Limb (tissue), 2 donors: ENCODE measurements around the gene RNF207.

Source experiments
- DNase-seq, 2 donors: peaks; one replicate each; pipeline ENCODE4 v3.0.0-alpha.2; 2016; ENCODE audit errors: extremely low spot score in 2 of 2

The RNF207 gene

DNA sequence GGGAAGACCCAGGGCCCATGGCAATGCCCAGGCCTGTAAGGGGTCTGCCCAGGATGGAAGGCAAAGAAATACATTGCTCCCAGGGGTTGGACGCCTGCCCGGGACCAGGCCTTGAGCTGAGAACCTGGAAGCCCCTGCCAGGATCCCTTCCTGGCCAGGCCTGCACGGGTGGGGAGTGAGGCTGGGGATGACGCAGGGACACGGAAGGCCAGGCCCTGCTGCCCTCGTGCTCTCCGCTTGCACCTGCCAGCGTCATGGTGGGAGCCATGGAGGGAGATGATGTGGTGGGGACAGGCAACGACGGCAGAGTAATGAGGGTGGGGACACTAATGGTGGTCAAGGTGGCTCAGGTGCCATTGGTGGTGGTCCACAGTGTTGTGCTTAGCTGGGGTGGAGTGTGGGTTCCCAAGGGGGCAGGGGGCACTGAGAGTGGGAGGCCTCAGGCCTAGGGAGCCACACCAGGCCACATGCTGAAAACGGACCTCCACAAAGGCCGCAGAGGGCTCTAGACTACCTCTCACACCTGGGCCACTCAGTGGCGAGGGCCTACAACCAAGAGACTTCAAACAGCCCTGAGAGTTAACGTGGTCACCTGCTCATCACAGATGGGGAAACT lies 42.4 kb downstream of the RNF207 start:
- DNase-seq: no peak

DNA sequence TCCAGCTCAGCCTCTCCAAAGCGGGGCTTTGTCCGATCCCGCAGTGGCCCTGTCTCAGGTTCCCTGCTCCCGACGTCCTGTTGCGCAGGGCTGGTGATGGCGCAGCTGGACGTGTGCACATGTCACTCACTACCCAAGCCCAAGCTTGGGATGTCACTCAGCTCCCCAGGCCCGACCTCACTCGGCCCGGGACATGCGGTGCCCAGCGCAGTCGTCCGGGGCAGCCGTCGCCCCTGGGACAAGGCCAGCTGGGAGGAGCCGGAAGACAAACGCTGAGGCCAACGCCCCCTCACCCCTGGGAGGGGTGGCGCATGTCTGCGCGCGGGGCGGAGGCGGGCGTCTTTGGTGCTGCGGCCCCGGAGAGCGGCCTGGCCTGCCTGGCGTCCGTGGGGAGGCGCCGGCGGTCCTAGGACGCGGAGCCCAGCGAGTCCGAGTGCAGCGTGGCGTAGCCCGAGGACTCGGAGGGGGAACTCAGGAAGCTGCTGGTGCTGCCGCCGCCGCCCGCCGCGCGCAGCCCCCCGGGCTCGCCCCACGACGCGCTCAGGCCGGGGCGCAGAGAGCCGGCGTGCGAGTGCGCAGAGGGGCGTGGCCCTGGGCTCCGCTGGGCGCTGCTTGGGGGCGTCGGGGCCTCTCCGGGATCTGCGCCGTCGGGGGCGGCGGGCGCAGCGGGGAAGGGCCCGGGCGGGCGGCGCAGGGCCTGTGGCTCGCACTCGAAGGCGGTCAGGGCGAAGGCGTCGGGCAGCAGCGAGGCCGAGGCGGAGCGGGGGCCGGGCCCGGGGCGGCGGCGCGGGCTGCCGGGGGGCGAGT lies 43.2 kb downstream of the RNF207 start:
- peak in 1 of 2 donors; percentile 56 for DNase-seq

DNA sequence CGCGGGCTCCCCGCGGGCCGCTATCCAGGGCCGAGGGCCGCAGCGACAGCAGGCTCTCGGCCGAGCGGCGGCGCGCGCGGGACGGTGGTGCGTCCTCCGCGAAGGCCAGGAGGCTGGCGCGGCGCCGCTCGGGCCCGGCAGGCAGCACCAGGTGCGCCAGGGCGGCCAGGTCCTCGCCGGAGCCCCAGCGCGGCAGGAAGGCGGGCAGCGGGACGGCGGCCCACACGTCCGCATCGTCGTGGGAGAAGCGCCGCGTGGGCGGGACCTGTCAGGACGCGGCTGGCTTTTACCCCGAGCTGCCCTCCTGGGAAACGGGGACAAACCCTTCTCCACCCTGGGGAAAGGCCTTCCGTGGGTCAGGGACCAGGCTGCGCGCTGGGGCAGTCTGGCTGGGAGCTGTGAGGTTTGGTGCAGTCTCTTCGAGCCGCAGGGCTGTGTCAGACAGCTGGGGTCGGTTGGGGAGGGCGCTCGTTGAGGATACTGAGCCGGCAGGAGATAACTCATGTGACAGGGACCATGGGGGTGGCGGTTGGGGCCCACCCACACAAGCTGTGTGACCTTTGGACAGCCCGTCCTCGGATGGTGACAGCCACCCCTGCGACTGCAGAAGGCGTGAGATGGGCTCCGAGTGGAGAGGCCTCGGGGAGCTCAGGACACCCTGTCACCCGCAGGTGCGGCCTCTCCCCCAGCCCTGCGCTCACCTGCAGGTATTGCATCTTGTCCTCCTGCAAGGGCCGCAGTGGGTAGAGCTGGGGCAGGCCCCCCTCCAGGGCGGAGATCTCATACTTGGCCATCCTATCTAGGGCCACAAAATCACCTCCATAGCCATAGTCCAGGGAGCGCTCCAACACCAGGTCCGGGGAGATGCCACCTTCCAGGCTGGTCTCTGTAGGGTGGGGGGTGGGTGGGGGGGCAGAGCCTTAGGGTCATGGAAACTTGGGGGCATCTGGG lies 44.1 kb downstream of the RNF207 start:
- DNase-seq: no peak

DNA sequence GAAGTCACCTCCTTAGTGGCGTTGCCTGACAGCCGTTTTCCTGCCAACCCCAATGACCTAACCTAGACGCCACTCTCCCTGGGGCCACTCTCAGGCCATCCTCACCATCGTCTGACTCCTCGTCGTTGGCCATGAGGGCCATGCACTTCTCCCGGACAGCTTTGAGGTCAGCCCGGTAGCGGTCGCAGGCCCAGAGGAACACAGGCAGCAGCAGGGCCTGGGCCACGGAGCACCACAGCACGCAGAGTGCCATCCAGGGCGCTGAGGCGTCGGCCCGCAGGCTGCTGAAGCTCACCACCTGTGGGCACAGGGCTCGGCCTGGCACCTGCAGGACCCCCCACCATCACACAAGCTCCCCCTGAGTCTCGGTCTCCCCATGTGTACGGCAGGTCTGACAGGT lies 45.3 kb downstream of the RNF207 start:
- DNase-seq: no peak

DNA sequence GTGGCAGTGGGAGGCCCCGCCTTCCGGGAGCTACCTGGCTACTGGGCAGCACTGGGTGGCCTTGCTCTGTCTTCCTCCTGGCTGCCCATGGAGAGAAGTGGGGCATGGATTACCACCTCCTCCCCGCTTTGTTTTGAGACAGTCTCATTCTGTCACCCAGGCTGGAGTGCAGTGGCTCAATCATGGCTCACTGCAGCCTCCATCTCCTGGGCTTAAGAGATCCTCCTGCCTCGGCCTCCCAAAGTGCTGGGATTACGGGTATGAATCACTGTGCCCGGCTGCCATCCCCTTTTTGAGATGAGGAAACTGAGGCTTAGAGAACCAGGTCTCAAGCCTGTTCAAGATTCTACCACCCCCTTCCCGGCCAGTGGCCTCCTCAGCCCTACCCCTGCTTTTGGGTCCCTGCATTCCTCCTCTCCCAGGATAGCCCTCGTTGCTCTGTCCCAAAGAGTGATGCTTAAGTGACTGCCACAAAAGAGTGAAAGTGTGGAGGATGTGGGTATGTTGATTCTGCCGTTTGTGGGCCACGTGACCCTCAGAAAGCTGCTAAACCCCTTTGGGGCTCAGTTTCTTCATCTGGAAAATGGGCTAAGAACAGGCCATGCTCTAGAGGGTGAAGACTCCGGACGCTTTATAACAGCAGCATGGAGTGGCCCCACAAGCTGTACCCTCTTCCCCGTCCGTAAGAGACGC lies 45.9 kb downstream of the RNF207 start:
- no peak for DNase-seq

DNA sequence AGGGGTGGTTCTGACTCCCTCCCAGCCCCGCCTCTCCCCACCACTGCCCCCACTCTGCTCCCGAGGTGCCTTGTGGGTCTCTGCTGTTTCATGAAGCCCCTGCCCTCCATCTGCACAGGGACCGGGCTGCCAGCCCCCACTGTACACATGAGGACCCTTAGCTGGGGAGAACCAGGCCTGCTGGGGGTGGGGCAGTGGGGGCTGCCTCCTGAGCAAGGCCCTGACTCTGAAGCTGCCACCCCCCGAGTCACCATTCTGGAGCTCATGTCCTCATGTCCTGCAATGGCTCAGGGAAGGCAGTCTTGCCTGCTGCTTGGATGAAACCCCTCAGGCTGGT lies 46.4 kb downstream of the RNF207 start:
- no peak for DNase-seq

DNA sequence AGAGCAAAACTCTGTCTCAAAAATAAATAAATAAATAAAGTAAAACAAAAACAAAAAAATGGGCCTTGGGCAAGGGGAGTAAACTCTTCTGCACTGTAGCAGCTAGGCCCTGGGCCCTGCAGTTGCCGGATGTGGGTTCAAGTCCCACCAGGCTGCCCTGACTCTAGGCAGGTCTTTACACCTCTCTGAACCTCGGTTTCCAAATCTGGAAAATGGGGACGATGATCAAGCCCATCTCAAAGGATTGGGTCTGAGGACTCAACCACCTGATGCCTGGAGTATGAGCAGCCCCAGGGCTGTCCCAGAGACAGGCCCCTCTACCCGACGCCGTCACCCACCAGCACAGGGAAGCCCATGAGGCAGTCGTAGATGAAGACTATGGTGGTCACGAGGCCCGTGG lies 47.5 kb downstream of the RNF207 start:
- DNase-seq: no peak

DNA sequence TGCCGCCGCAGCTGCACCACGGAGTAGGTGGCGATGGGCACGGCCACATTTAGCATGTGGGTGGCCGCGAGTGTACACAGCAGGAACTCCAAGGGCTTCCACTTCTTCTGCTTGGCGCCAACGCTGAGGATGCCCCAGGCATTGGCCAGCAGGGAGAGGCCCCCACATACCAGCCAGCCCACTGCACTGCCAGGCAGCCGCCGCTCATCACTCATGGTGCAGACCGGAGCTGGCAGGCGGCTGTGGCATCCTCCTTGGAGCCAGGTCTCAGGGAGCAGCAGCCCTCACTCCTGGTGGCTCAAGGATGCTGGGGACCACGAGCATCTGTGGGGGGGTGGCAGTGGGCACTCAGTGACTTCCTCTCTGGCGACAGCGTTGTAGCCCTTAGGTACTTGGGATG lies 48.8 kb downstream of the RNF207 start:
- no peak for DNase-seq

DNA sequence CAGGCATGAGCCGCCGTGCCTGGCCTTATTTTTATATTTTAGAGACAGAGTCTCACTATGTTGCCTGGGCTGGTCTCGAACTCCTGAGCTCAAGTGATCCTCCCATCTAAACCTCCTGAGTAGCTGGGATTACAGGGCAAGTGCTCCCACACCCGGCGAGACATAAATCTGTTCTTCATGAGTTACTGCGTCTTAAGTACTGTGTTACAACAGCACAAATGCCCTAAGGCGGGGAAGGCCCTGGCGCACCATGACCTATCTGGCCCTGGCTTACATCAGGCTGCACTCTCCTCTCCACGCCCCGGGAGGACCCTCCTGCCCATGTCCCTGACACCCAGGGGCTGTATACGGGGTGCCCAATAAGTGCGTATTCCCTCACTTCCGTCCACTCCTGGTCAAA lies 50.7 kb downstream of the RNF207 start:
- DNase-seq: no peak

DNA sequence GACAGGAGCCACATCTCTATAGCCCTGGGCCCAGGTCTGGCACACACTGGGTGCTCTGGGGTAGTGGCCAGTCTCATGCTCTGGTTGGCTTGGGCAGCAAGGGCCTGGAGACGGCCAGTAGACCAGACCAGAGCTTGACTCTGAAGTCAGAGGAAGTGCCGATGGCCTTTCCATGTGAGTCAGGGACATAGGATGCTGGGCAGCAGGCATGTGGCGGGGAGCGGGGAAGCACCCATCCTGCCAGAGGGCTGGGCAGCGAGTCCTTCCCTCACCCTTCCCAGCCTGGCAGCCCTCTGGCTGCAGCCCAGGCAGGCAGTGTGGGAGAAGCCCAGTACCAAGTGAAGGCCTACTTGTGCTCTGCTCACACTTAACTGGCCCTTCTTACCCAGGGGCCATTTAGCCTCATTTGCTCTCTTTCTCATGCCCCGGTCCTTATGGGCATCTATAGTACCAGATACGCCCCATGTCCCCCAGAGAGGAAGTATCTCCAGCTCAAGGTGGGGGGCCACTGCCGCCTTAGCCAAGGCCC lies 51.7 kb downstream of the RNF207 start:
- DNase-seq: no peak

DNA sequence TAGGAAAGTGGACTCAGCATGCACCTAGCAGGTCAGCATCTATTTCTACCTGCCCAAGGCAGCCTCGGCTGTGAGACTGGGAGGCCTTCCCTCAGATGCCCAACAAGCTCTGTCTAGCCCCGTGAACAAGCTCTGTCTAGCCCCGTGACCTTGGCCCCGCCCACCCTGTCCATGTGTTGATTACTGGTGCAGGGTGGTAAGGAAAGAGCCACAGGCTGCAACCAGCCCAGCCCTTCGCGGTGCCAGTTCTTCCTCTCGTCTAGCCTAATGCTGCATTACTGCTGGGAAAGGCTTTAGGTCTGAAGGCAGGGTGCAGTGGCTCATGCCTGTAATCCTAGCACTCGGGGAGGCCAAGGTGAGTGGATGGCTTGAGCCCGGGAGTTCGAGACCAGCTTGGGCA lies 52.8 kb downstream of the RNF207 start:
- DNase-seq: no peak

DNA sequence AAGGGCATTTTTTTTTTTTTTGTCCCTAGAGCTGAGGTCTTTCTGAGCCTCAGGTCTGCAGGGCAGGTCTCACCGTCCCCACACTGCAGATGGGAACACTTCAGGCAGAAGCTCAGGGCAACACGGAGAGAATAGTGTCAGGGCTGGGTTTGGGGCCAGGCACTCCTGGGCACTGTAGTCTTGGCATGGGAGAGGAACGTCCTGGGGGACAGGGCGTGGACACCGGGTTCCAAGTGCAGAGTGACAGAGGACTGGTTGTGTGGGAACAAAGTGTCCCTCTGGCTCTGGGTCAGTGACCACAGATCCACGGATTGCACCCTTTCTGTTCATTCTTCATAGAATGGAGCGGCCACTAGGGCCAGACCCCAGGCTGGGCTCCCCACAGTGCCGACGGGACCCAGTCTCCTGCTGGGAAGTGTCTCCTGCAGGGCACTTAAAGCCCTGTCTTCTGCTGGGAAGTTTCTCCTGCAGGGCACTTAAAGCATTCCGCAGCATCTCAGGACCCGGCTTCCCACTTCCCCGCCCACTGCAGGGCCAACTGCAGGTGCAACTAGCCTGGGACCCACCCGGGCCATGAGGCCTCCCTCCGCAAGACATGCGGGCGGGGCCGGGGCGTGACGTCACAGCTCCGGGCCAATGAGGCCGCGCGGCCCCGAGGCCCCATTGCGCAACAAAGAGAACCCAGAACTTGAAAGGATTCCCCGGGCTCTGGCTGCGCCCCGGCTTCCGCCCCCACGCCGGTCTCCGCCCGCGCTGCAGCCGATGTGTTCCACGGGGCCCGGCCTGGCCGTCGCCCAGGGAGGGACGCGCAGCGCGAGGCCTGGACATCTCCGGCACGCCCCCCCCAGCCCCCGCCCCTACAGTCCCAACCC lies 53.8 kb downstream of the RNF207 start:
- peak; percentile 66 to 84 for DNase-seq

DNA sequence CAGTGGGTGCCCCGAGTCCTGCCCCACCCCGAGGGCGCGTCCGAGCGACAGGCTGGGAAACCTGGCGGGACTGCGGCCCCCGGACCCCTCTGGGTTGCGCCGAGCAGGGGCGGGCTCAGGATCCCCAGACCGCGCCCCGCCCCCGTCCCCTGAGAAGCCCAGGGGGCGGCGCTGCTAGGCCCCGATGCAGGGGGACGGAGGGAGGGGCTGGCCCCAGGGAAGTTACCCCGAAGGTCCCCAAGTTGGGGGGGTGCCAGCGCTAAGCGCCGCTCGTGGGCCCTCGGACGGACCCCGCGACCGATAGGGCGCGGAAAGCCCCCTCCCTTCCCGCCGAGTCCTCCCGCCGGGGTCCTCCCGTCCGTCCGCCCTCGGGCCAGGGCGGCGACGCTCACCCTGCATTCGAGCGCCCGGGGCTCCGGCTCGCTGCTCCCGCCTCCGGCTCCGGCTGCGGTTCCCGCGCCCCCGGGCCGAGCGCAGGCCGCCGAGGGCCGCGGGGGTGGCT lies 54.6 kb downstream of the RNF207 start:
- no peak for DNase-seq

DNA sequence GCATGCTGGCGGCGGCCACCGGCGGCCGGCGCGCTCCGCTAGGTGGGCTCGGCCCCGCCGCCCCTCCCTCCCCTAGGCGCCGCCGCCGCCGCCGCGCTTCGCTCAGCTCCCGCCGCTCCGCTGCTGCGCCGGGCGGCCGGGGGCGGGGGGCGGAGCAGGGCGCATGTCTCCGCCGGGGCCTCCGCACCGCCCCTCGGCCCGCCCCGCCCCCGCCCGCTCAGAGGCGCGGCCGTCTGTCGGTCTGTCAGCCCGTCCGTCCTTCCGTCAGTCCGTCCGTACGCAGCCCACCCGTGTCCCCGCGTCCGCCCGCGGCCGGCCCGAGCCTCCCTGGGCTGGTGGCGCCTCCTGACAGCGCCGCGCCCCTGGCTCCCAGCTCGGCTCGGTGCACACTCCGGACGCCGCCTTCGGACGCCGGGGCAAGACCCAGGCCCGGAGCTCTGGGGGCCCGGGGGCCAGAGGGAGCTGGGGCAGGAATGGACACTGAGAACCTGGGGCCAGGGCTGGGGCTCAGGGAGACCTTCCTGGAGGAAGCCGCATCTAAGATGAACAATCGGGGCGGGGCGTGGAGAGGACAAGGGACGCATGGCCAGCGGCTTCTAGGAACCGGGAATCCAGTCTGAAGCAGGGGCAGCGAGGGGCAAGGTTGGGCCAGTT lies 55.2 kb downstream of the RNF207 start, which contains the start of gene GPR153:
TSS of gene GPR153 (minus strand) at position 138 of the 654 bp plus-strand sequence. CDS start 6,193 bp downstream, outside the sequence.
- peak in 1 of 2 donors; percentile 69 for DNase-seq

DNA sequence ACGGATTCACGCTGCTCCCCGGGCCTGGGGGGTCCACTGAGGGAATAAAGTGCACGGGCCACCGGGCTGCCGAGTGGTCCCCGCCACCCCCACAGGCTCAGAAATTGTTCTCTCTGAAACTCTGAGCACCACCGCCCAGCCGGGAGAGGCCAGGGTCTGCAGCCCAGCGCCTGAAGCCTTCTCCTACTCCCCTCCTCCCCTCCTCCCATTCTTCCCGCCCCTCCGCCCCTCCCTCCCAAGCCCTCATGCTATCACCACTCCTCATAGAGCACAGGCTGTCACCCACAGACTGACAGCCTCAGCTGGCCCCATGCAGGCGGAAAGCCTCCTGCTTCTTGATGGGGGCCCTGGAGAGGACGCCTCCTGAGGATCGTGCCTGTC lies 55.7 kb downstream of the RNF207 start:
- peak; percentile 52 to 71 for DNase-seq

DNA sequence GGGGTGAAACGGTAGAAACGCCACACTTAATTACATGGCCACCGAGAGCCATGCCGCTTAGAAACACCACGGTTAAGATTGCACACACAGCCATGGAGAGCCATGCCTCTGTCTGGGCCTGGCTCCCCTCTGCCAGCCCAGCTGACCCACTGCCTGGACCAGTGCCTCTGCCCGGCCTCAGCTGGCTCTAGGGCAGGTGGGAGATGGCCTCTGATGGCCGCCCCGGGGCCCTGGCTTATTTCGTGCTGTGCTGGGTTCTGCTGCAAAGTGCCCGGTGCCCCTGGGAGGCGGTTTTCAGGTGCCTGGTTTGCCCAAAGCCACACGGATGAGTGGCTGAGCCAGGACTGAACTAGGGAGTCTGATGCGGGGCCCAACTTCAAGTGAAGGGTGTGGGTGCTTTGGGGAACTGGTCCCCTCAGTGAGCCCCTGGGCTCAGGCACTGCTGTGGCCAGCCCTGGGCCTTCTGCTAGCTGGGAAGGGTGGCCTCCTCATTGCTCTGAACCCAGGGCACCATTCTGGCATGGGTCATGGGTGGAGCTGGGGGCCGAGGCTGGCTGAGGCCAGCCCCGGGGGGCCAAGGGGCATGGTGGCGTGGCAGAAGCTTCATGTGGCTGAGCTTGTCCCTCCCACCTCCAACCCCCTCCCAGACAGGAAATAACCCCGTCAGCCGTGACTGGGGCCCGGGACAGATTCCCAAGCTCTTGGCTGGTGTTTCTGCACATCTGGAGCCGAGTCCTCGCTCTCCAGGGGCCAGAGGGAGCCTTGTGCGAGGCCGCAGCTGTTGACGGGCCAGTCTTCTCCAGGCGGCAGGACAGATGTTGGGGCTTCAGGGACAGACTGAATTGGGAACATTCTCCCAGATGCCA lies 56.9 kb downstream of the RNF207 start:
- DNase-seq: peak; percentile 79 to 80

DNA sequence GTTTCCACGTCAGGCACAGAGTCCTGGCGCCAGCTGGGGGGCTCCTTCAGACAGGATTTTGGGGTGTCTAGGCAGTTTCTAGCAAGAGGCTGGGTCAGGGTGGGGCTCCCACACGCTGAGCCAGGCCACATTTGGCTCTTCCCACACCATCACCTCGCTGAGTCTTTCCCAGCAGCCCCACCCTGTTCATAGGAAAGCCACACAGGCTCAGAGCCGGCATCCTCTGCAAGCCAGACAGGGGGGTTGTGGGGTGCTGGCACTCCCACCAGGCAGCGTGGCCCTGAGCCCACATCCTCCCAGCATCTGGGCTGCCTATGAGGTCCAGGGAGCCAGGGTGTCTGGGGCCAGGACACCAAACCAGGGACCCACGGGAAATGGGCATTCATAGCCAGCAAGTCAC lies 57.8 kb downstream of the RNF207 start:
- DNase-seq: no peak

DNA sequence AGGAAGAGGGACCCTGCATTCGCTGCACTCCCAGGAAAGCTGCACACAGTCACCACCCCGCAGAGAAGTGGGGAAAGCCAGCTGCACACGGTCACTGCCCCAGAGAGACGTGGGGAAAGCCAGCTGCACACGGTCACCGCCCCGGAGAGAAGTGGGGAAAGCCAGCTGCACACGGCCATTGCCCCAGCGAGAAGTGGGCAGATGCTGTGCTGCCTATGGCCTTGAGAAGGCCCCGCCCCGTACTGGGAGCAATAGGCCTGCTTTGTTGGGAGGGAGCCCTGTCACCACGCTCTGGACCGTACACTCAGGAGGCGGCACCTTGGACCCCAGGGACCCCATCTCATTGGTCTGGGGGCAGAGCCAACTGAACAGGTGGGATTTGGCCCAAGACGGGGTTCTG lies 59.2 kb downstream of the RNF207 start:
- DNase-seq: no peak

DNA sequence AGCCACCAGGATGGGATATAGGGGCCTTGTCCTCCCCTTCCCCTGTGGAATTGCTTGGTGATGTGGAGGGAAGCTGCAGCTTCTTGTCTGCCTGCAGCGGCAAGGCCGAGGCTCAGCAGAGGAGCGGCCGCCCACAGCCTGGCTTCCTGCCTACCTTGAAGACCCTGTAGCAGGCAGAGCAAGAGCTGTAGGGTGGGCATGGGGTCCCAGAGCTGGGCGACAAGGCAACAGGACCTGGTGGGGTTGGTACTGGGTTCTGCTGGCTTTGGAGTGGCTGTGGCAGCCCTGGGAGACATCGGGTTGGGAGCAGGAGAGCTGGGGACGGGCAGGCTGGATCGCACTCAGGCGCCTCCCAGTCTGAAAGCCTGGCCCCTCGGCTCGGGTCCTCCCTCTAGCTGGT lies 60.7 kb downstream of the RNF207 start:
- DNase-seq: no peak
